Calu3 (cell line): ENCODE results near the gene TCIRG1. TPM values are rescaled to one million over a fixed set of nuclear protein-coding genes. Genes with fewer than 3 reads are reported as not detected.

Source experiments
- BruUV-seq: library from RNA; stranded (reverse); fragments of 400-500 nt; replicated peaks from 2 replicates; lab custom pipeline; 2021; lab: Mats Ljungman, UMichigan
- CTCF ChIA-PET: fragments of 300-600 bp; sonication (Branson Sonifier 250); formaldehyde crosslinking; loops from one replicate; lab custom pipeline; 2022; ENCODE audit warnings: antibody characterized with exemption; lab: Charles Lee
- DNase-seq: peaks from one replicate; pipeline ENCODE4 v3.0.0; 2022
- H3K27ac Mint-ChIP-seq: one replicate; pipeline ENCODE4 v1.8.0; 2022; ENCODE audit warnings: mixed read lengths; ENCODE audit not compliant: unreplicated experiment
- H3K27me3 Mint-ChIP-seq: one replicate; pipeline ENCODE4 v1.8.0; 2022; ENCODE audit warnings: mixed read lengths; ENCODE audit not compliant: unreplicated experiment
- H3K36me3 Mint-ChIP-seq: one replicate; pipeline ENCODE4 v1.8.0; 2022; ENCODE audit warnings: mild to moderate bottlenecking, moderate library complexity, mixed read lengths; ENCODE audit not compliant: insufficient read depth, unreplicated experiment
- H3K4me1 Mint-ChIP-seq: one replicate; pipeline ENCODE4 v1.8.0; 2022; ENCODE audit warnings: mild to moderate bottlenecking, low read depth, mixed read lengths; ENCODE audit not compliant: unreplicated experiment
- H3K4me3 Mint-ChIP-seq: one replicate; pipeline ENCODE4 v1.8.0; 2022; ENCODE audit warnings: mild to moderate bottlenecking, low read depth, moderate library complexity, mixed read lengths; ENCODE audit not compliant: unreplicated experiment
- H3K9me3 Mint-ChIP-seq: one replicate; pipeline ENCODE4 v1.8.0; 2022; ENCODE audit warnings: low read depth, mixed read lengths; ENCODE audit not compliant: unreplicated experiment
- intact Hi-C: fragments of 100-400 bp; cut with micrococcal nuclease; formaldehyde crosslinking; loops from one replicate; pipeline ENCODE4 v1.10.0; 2022; ENCODE audit not compliant: unreplicated experiment
- total RNA-seq: library from RNA; stranded (reverse); gene quantifications from 2 replicates; pipeline ENCODE4 v1.2.3, GENCODE V29; 2022
- TF ChIP-seq, protein P1 (sequence below): fragments of 200-600 bp; IDR thresholded peaks from one replicate; pipeline ENCODE4 v1.8.0; 2022; ENCODE audit warnings: antibody characterized with exemption; ENCODE audit not compliant: unreplicated experiment

The TCIRG1 gene
- total RNA-seq, 1 experiment from 2014 or later: 49.7 TPM

DNA sequence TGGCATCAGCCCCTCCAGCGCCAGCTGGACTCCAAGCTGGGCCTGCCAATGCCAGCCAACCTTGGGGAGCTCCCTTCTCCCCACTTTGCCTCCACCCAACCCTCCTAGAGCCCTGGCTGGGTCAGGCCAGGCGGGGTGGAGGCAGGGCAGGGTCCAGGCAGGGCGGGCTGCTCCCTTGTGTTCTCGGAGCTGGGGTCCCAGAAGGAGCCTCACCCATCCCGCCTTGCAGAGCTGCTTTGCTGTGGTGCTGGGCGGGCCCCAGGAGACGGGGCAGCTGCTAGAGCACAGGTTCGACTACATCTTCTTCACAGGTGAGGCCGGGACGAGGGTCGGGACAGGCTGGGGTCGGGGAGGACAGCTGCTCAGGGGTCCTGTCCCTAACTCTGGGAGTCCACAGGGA, 19.3 kb upstream of the TCIRG1 start:
- Mint-ChIP-seq H3K9me3 (no peaks in the 10 kb centered on the region), H3K4me3 (no peak overlapping the region), H3K27ac (no peak overlapping the region), H3K27me3 (no peaks in the 10 kb centered on the region), H3K4me1 (peaks cover 56% of the 10 kb centered on the region), H3K36me3 (peaks cover 69% of the 10 kb centered on the region)
- DNase-seq: no peak
- TF ChIP-seq, protein P1, sequence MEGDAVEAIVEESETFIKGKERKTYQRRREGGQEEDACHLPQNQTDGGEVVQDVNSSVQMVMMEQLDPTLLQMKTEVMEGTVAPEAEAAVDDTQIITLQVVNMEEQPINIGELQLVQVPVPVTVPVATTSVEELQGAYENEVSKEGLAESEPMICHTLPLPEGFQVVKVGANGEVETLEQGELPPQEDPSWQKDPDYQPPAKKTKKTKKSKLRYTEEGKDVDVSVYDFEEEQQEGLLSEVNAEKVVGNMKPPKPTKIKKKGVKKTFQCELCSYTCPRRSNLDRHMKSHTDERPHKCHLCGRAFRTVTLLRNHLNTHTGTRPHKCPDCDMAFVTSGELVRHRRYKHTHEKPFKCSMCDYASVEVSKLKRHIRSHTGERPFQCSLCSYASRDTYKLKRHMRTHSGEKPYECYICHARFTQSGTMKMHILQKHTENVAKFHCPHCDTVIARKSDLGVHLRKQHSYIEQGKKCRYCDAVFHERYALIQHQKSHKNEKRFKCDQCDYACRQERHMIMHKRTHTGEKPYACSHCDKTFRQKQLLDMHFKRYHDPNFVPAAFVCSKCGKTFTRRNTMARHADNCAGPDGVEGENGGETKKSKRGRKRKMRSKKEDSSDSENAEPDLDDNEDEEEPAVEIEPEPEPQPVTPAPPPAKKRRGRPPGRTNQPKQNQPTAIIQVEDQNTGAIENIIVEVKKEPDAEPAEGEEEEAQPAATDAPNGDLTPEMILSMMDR: no peak
- CTCF ChIA-PET: no interaction called here
- intact Hi-C loops: no loop called here
- no TSS peak for BruUV-seq

- intact Hi-C loops: no loop called here
- Mint-ChIP-seq H3K4me1 (peaks cover 45% of the 10 kb centered on the region), H3K27ac (peak overlapping the region; percentile 75), H3K9me3 (no peaks in the 10 kb centered on the region), H3K27me3 (no peaks in the 10 kb centered on the region), H3K4me3 (peak overlapping the region; percentile 11), H3K36me3 (peaks cover 68% of the 10 kb centered on the region)
- no TSS peak for BruUV-seq
- TF ChIP-seq, protein P1: no peak
- DNase-seq: peak; percentile 50
- CTCF ChIA-PET: no interaction called here
Measured at GRCh38 chr11:68020575-68020974, 18.2 kb upstream of the TCIRG1 start.

DNA sequence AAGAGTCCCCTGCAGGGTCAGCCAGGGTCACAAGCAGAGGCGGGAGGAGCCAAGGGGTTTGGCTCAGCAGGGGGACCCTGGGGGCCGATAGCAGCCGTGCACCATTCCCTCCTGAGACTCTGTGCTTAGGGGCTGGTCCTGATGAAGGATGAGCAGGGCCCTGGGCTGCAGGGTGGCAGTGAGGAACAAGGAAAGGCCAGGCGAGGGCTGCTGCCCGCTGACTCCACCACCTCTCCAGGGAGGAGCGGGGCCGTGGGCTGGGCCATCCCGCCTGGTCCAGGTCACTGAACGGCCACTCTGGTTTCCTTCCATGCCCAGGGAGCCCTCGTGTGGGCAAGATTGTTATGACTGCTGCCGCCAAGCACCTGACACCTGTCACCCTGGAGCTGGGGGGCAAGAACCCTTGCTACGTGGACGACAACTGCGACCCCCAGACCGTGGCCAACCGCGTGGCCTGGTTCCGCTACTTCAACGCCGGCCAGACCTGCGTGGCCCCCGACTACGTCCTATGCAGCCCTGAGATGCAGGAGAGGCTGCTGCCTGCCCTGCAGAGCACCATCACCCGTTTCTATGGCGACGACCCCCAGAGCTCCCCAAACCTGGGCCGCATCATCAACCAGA, 17.5 kb upstream of the TCIRG1 start:
- H3K27me3 Mint-ChIP-seq: no peaks in the 10 kb centered on the region
- H3K4me3 Mint-ChIP-seq: peak overlapping the region; percentile 11
- TF ChIP-seq, protein P1: peak; percentile 38
- H3K9me3 Mint-ChIP-seq: no peaks in the 10 kb centered on the region
- intact Hi-C loops: no loop called here
- BruUV-seq: no TSS peak
- DNase-seq: peak; percentile 83
- CTCF ChIA-PET: interaction anchor here (0.6 to 1.0 kb wide), 2 partner anchors 11 to 230 kb away, joined by 3 to 6 read pairs; partner anchors contain the start of gene ALDH3B1
- H3K36me3 Mint-ChIP-seq: peaks cover 67% of the 10 kb centered on the region
- peak overlapping the region; percentile 75 for H3K27ac Mint-ChIP-seq
- peaks cover 40% of the 10 kb centered on the region for H3K4me1 Mint-ChIP-seq

DNA sequence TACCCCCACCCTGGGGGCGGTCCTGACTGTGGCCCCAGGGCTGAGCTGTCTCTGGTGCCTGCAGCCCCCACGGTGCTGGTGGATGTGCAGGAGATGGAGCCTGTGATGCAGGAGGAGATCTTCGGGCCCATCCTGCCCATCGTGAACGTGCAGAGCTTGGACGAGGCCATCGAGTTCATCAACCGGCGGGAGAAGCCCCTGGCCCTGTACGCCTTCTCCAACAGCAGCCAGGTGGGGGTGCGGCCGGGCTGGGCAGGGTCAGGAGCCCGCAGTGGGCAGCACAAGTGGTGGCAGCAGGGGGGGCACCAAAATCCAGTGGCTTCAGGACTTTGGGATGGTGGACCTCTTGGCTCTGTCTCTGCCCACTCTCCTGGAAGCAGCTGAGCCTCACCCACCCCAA, 16.3 kb upstream of the TCIRG1 start:
- Mint-ChIP-seq H3K4me3 (no peak overlapping the region), H3K9me3 (no peaks in the 10 kb centered on the region), H3K27me3 (no peaks in the 10 kb centered on the region), H3K27ac (no peak overlapping the region), H3K4me1 (peaks cover 28% of the 10 kb centered on the region), H3K36me3 (peaks cover 66% of the 10 kb centered on the region)
- TF ChIP-seq, protein P1: no peak
- intact Hi-C loops: no loop called here
- no peak for DNase-seq
- CTCF ChIA-PET: no interaction called here
- no TSS peak for BruUV-seq
